ENCODE results near the gene WFS1.

WFS1 gene

DNA sequence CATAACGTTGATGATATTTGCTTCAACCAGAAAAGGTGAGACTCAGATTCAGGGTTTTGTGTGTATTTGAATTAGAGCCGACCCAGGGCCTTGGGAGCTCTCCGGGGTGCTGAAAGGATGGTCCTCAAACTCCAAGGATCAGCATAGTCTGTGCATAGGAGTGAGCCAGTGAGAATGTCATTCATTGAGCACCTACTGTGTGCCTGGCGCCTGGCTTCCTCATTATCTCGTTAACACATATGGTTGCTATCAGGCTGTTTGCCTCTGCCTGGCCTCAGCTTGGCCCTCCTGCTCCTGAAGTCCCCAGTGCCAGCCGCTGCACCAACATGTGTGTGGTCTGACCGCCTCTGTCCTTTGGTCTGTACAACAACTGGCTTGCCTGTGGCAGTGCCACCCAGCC lies 44.2 kb upstream of the WFS1 start:
- TF ChIP-seq, protein P1, sequence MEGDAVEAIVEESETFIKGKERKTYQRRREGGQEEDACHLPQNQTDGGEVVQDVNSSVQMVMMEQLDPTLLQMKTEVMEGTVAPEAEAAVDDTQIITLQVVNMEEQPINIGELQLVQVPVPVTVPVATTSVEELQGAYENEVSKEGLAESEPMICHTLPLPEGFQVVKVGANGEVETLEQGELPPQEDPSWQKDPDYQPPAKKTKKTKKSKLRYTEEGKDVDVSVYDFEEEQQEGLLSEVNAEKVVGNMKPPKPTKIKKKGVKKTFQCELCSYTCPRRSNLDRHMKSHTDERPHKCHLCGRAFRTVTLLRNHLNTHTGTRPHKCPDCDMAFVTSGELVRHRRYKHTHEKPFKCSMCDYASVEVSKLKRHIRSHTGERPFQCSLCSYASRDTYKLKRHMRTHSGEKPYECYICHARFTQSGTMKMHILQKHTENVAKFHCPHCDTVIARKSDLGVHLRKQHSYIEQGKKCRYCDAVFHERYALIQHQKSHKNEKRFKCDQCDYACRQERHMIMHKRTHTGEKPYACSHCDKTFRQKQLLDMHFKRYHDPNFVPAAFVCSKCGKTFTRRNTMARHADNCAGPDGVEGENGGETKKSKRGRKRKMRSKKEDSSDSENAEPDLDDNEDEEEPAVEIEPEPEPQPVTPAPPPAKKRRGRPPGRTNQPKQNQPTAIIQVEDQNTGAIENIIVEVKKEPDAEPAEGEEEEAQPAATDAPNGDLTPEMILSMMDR (conservative IDR thresholded peaks at IDR 0.05; ENCODE audit: low read depth, low read length): no peak
- no peak for DNase-seq (ENCODE audit: low read depth)
- H3K4me3 ChIP-seq (ENCODE audit: low read length): no peak overlapping the region

DNA sequence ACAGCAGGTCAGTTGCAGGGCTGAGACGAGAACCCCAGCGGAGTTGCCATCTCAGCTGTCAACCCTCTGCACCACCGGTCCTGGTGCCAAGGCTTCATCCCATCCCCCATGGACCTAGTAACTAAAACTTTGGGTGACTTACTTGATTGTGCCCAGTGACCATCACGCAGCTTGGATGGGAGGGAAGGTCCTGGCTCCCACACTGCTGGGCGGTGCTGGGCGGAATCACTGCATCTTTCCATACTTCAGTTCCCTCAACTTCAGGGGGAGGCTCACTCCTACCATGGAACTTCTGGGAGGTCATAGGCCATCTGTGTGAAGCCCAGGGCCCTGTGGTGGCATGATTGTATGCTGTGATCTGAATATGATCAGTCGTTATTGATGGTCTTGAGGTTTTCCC lies 43.1 kb upstream of the WFS1 start:
- H3K4me3 ChIP-seq (ENCODE audit: low read length): no peak overlapping the region
- TF ChIP-seq, protein P1 (conservative IDR thresholded peaks at IDR 0.05; ENCODE audit: low read depth, low read length): no peak
- no peak for DNase-seq (ENCODE audit: low read depth)

DNA sequence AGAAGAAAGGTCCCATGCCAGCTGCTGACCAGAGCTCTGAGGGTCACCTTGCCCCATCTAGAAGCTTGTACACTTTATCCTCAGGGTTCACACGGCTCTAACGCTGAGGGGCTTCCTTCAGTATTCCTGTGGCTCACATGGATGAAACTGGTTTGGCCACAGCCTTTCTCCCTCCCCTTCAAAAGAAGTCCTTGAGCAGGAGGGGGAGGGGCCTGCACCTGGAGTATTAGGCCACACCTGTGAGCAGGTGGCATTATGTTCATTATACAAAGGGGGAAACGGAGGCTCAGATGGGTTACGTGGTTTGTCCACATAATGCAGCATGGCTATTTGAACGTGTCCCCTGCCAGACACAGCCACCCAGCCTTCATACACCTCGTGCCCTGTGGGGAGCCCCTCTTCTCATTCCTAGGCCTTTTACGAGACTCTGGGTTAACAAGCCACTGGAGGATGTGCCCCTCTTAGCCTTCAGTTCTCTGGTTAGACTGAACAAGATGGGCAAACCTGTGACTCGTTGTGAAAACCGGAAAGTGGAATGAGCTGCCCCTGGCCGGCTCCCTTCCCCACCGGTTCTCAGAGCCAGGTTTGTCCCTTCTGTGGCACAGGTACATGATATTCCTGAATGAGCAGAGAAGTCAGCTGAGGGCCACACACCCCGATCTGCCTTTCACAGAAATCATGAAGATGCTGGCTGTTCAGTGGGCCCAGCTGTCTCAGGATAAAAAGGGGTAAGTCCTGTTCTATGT lies 42.1 kb upstream of the WFS1 start:
- TF ChIP-seq, protein P1 (conservative IDR thresholded peaks at IDR 0.05; ENCODE audit: low read depth, low read length): no peak
- no peak overlapping the region for H3K4me3 ChIP-seq (ENCODE audit: low read length)
- DNase-seq (ENCODE audit: low read depth): no peak

GRCh38 chr4:6228158-6229067 lies 41.2 kb upstream of the WFS1 start:
- TF ChIP-seq, protein P1 (conservative IDR thresholded peaks at IDR 0.05; ENCODE audit: low read depth, low read length): no peak
- no peak overlapping the region for H3K4me3 ChIP-seq (ENCODE audit: low read length)
- no peak for DNase-seq (ENCODE audit: low read depth)

DNA sequence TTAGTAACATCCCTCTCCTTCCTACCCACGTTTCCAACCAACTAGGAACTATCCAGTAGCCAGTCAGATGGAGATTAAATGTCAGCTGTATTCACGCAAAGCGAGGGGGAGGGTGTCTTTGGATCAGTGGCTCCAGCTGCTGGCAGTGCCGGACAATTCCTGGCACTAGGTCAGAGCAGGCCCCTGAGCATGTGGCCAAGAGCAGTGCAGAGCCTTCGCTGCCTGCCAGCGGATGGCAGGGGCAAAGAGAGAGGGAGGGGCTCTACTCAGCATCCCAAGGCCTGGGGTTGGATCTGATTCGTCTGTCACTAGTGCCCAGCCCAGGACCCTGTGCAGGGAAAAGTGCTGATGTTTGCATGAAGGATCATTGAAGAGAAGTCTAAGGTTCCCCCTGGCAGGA lies 40.6 kb upstream of the WFS1 start:
- DNase-seq (ENCODE audit: low read depth): no peak
- TF ChIP-seq, protein P1 (conservative IDR thresholded peaks at IDR 0.05; ENCODE audit: low read depth, low read length): peak; percentile 14
- H3K4me3 ChIP-seq (ENCODE audit: low read length): no peak overlapping the region

DNA sequence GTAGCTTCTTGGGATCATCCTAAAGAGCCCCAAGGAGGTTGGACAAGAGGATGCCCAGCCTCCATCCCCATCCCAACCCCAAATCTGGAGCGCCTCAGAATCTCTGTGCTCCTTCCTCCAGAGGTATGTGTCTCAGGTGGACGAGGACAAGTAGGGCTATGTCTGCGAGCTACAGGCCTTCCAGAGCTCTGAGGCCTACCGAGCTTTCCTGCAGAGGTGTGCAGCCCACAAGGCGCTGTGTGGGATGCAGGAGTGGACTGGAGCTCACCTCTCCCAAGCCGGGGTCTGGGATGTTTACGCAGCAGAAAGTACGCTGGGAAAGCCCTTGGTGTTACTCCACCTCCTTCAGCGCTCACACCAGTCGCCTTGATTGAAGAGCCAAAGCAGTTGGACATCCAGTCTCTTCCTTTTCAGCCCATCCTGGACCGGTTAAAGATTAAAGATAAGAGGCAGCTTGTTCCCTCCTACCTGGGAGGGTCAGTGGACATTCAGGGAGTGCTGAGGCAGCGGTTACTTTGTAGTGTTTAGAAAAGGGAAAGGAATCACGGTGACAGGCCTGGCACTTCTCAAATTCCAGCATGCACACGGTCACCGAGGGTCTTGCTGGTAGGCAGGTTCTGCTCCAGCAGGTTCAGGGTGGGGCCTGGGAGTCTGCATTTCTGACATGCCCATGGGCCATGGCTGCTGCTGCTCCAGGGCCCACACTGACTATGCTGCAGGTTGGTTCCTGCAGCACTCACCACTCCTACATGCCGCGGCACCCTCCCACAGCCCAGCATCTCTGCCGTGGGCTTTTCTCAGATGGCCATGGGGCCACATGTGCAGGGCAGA lies 39.8 kb upstream of the WFS1 start:
- no peak overlapping the region for H3K4me3 ChIP-seq (ENCODE audit: low read length)
- DNase-seq (ENCODE audit: low read depth): no peak
- TF ChIP-seq, protein P1 (conservative IDR thresholded peaks at IDR 0.05; ENCODE audit: low read depth, low read length): no peak

All from retinal pigment epithelial cell (primary cell).